ENCODE results near the gene KCNMA1.

GRCh38 chr10:76887223-76888010 is 750.2 kb downstream of the KCNMA1 start:
- no peak for TF ChIP-seq CTCF (IDR thresholded peaks at IDR 0.05)
- TF ChIP-seq EZH2 (IDR thresholded peaks at IDR 0.05; ENCODE audit: borderline replicate concordance, insufficient read depth, low read depth, low read length, poor library complexity, severe bottlenecking): no peak

Measured in B cell (primary cell).